ENCODE results near the gene EGFL8. TPM values are rescaled to one million over a fixed set of nuclear protein-coding genes. Genes with fewer than 3 reads are reported as not detected.
A peak's percentile ranks its signal among the peaks of the same experiment; 100 is the strongest.
"Not testable (repeated sequence)": the region's sequence is repeated elsewhere in the genome, so short reads cannot be mapped to it uniquely, and the experiment has no call there.

EGFL8 gene
- total RNA-seq, 6 experiments from 2014 or later: 3.5 to 4.4 (median 3.7) TPM

DNA sequence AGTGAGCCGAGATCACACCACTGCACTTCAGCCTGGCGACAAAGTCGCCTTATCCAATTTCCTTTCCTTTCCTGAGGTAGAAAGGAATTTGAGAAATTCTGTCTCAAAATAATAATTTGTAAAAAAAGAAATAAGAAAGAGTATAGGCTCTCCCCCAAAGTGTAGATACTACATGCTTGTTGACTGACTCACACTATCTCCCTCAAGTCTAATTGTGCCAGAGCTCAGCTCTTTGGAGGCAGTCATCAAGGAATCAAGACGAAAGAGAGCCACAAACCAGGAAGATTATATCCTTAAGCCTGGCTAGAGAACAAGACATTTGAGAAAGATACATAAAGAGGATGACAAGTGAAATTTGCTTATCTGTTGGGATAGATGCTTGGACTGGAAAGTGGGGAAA, 30.6 kb upstream of the EGFL8 start:
- DNase-seq: peak; percentile 48
- Mint-ChIP-seq H3K4me1 (ENCODE audit: low read depth) (peaks cover 27% of the 10 kb centered on the region), H3K27me3 (ENCODE audit: insufficient read depth) (peaks cover 2% of the 10 kb centered on the region; the same call in 1 of the 2 replicates), H3K4me3 (0 out of 2 replicates have a peak overlapping the region, but pooled peaks have one; percentile 1), H3K36me3 (ENCODE audit: low read depth) (no peaks in the 10 kb centered on the region), H3K27ac (peak overlapping the region; percentile 23), H3K9me3 (no peaks in the 10 kb centered on the region)
- TF ChIP-seq, protein P1, sequence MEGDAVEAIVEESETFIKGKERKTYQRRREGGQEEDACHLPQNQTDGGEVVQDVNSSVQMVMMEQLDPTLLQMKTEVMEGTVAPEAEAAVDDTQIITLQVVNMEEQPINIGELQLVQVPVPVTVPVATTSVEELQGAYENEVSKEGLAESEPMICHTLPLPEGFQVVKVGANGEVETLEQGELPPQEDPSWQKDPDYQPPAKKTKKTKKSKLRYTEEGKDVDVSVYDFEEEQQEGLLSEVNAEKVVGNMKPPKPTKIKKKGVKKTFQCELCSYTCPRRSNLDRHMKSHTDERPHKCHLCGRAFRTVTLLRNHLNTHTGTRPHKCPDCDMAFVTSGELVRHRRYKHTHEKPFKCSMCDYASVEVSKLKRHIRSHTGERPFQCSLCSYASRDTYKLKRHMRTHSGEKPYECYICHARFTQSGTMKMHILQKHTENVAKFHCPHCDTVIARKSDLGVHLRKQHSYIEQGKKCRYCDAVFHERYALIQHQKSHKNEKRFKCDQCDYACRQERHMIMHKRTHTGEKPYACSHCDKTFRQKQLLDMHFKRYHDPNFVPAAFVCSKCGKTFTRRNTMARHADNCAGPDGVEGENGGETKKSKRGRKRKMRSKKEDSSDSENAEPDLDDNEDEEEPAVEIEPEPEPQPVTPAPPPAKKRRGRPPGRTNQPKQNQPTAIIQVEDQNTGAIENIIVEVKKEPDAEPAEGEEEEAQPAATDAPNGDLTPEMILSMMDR (IDR thresholded peaks at IDR 0.05): no peak

DNA sequence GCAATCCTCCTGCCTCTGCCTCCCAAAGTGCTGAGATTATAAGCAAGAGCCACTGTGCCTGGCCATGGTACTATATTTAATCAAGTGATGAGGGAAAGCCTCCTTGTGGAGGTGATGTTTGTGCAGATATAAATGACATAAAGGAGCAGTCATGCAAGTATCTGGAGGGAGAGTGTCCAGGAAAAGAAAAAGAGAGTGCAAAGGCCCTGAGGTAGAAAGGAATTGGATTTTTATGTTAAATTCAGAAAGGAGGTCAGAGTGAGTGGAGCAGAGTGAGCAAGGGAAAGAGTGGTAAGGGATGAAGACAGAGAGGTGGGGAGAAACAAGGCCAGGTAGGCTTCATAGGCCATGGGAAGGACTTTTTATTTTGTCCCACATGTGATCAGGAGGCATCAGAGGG, 26.9 kb upstream of the EGFL8 start:
- H3K27ac Mint-ChIP-seq: no peak overlapping the region
- no peak for DNase-seq
- H3K9me3 Mint-ChIP-seq: no peaks in the 10 kb centered on the region
- H3K4me3 Mint-ChIP-seq: no peak overlapping the region
- no peaks in the 10 kb centered on the region for H3K36me3 Mint-ChIP-seq (ENCODE audit: low read depth)
- TF ChIP-seq, protein P1 (IDR thresholded peaks at IDR 0.05): no peak
- peaks cover 3% of the 10 kb centered on the region; the same call in 1 of the 2 replicates for H3K27me3 Mint-ChIP-seq (ENCODE audit: insufficient read depth)
- H3K4me1 Mint-ChIP-seq (ENCODE audit: low read depth): peaks cover 11% of the 10 kb centered on the region

DNA sequence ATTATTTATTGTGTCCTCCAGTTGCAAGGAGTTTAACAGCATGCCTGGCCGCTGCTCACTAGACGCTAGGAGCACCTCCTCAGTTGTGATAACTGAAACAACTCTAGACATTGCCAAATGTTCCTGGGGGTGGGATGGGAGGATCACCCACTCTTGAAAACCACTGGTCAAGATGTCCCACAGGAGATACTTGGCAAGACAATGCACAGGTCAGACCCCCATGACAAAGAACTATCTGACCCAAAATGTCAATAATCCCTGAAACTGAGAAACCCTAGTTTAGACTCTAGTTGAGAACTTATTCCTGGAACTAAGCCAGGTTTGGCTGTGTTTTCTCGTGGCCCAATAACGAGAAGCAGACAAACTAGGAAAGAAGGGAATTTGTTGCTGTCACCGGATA, 24.8 kb upstream of the EGFL8 start:
- H3K4me1 Mint-ChIP-seq (ENCODE audit: low read depth): no peaks in the 10 kb centered on the region; the same call in 1 of the 2 replicates
- peaks cover 3% of the 10 kb centered on the region; the same call in 1 of the 2 replicates for H3K27me3 Mint-ChIP-seq (ENCODE audit: insufficient read depth)
- H3K27ac Mint-ChIP-seq: no peak overlapping the region
- TF ChIP-seq, protein P1 (IDR thresholded peaks at IDR 0.05): no peak
- DNase-seq: no peak
- no peaks in the 10 kb centered on the region for H3K36me3 Mint-ChIP-seq (ENCODE audit: low read depth)
- H3K9me3 Mint-ChIP-seq: no peaks in the 10 kb centered on the region
- H3K4me3 Mint-ChIP-seq: no peak overlapping the region

DNA sequence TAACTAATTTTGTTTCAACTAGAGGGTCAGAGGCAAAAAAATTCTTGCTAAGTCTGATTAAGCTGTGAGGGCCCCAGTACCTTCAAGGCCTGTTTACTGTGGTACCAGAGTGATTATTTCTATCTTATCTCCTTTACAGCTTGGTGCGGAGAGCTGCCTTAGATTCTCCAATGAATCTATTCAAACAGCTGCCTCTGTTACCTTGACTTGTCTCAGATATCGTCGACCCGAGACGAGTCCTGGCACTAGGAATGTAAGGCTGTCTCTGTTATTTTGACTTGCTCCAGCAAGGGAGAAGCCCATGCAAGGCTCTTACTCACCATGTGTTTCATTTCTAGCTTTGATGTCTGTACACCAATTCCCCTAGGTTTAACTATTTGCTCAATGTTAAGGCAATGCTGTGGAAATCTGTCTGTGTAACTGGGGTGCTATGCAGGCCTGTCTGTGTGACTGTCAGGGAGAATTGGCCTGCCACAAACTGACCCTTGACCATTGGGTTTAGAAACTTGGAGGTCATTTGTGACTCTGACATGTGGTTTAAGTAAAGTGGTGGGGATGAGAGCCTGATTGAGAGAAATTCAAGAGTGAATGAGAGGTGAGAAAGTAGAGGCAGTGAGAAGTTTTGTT, 23.9 kb upstream of the EGFL8 start:
- TF ChIP-seq, protein P1 (IDR thresholded peaks at IDR 0.05): no peak
- Mint-ChIP-seq H3K27me3 (ENCODE audit: insufficient read depth) (peaks cover 3% of the 10 kb centered on the region; the same call in 1 of the 2 replicates), H3K4me1 (ENCODE audit: low read depth) (no peaks in the 10 kb centered on the region; the same call in 1 of the 2 replicates), H3K9me3 (no peaks in the 10 kb centered on the region), H3K4me3 (no peak overlapping the region), H3K36me3 (ENCODE audit: low read depth) (no peaks in the 10 kb centered on the region), H3K27ac (no peak overlapping the region)
- no peak for DNase-seq

DNA sequence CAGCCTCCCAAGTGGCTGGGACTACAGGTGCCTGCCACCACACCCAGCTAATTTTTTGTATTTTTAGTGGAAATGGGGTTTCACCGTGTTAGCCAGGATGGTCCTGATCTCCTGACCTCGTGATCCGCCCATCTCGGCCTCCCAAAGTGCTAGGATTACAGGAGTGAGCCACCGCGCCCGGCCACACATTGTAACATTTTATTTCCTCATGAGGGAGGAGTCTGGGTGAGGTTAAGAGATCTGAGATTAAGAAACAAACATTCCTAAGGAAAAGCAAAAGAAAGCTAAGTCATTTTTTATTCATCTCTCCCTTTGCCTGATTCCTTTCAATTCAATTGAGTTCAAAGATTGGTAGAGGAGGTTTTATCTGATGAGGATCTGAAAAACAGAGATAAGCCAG, 20.2 kb upstream of the EGFL8 start:
- H3K36me3 Mint-ChIP-seq (ENCODE audit: low read depth): peaks cover 13% of the 10 kb centered on the region; the same call in 1 of the 2 replicates
- not testable (repeated sequence) for H3K9me3 Mint-ChIP-seq; H3K4me3 Mint-ChIP-seq; H3K4me1 Mint-ChIP-seq (ENCODE audit: low read depth); H3K27me3 Mint-ChIP-seq (ENCODE audit: insufficient read depth); DNase-seq; H3K27ac Mint-ChIP-seq

DNA sequence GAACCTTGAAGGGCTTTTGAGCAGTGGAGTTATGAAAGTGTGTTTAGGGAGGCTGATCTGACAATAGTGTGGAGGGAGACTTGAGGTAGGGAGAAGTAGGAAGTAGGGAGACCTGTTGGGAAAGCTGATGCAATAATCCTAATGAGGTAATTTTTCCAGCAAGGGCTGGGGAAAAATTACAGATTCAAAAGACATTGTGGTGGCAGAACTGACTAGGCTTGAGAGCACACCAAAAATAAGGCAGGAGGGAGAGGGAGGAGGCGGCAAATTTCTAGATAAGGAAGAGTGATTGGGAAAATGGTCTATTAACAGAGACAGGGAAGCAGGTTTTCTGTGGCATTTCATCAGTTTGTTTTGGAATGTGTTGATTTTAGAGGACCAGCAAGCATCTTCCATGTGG, 18.1 kb upstream of the EGFL8 start:
- TF ChIP-seq, protein P1 (IDR thresholded peaks at IDR 0.05): no peak
- no peak overlapping the region for H3K27ac Mint-ChIP-seq
- DNase-seq: no peak

More for the DNA sequence above, 18.1 kb upstream of the EGFL8 start:
- H3K4me1 Mint-ChIP-seq (ENCODE audit: low read depth): peaks cover 7% of the 10 kb centered on the region
- H3K4me3 Mint-ChIP-seq: no peak overlapping the region
- peaks cover 13% of the 10 kb centered on the region; the same call in 1 of the 2 replicates for H3K36me3 Mint-ChIP-seq (ENCODE audit: low read depth)
- no peaks in the 10 kb centered on the region for H3K9me3 Mint-ChIP-seq
- peaks cover 10% of the 10 kb centered on the region for H3K27me3 Mint-ChIP-seq (ENCODE audit: insufficient read depth)

Data from HFFc6 (cell line).